NCI-H748 (cell line): ENCODE data around the gene TNFRSF4.

Experiments used
- DNase-seq: peaks from one replicate; lab custom pipeline; 2025; ENCODE audit not compliant: unreplicated experiment; lab: John Stamatoyannopoulos, UW

The TNFRSF4 gene

GRCh38 chr1:1234180-1234808, 20.3 kb upstream of the TNFRSF4 start:
- no peak for DNase-seq

GRCh38 chr1:1233567-1233892, 19.6 kb upstream of the TNFRSF4 start:
- no peak for DNase-seq

- DNase-seq = no peak
Observed at GRCh38 chr1:1232796-1233566, 19.0 kb upstream of the TNFRSF4 start.

- DNase-seq = no peak
Observed at GRCh38 chr1:1232208-1232795, 18.3 kb upstream of the TNFRSF4 start, which contains the start of gene B3GALT6. Gene B3GALT6 (plus strand): TSS chr1:1232237. CDS start chr1:1232279, 42 bp downstream.

- peak; percentile 95 for DNase-seq
Observed at GRCh38 chr1:1231400-1232207, 17.7 kb upstream of the TNFRSF4 start, which contains the start of gene SDF4. Gene SDF4 (minus strand): TSS chr1:1232001. CDS start chr1:1228772, 3,229 bp downstream.

- DNase-seq = peak; percentile 38
Observed at GRCh38 chr1:1230656-1231399, 16.9 kb upstream of the TNFRSF4 start.

GRCh38 chr1:1229770-1230169, 15.8 kb upstream of the TNFRSF4 start:
- DNase-seq = no peak

GRCh38 chr1:1228596-1229321, 14.8 kb upstream of the TNFRSF4 start:
- DNase-seq = no peak

GRCh38 chr1:1228187-1228586, 14.2 kb upstream of the TNFRSF4 start:
- DNase-seq = no peak

- no peak for DNase-seq
Observed at GRCh38 chr1:1227386-1227785, 13.4 kb upstream of the TNFRSF4 start.

GRCh38 chr1:1226566-1227362, 12.8 kb upstream of the TNFRSF4 start:
- no peak for DNase-seq

- no peak for DNase-seq
Observed at GRCh38 chr1:1225913-1226312, 12.0 kb upstream of the TNFRSF4 start.

- DNase-seq = no peak
Observed at GRCh38 chr1:1225238-1225845, 11.4 kb upstream of the TNFRSF4 start.

GRCh38 chr1:1223891-1224290, 9.9 kb upstream of the TNFRSF4 start:
- no peak for DNase-seq

- DNase-seq = no peak
Observed at GRCh38 chr1:1223321-1223720, 9.4 kb upstream of the TNFRSF4 start.

GRCh38 chr1:1222575-1223225, 8.7 kb upstream of the TNFRSF4 start:
- no peak for DNase-seq

GRCh38 chr1:1221887-1222574, 8.1 kb upstream of the TNFRSF4 start:
- no peak for DNase-seq

- DNase-seq = no peak
Observed at GRCh38 chr1:1220197-1220596, 6.2 kb upstream of the TNFRSF4 start.
